ENCODE results near the gene C11orf16.
A peak's percentile ranks its signal among the peaks of the same experiment; 100 is the strongest.

DNA sequence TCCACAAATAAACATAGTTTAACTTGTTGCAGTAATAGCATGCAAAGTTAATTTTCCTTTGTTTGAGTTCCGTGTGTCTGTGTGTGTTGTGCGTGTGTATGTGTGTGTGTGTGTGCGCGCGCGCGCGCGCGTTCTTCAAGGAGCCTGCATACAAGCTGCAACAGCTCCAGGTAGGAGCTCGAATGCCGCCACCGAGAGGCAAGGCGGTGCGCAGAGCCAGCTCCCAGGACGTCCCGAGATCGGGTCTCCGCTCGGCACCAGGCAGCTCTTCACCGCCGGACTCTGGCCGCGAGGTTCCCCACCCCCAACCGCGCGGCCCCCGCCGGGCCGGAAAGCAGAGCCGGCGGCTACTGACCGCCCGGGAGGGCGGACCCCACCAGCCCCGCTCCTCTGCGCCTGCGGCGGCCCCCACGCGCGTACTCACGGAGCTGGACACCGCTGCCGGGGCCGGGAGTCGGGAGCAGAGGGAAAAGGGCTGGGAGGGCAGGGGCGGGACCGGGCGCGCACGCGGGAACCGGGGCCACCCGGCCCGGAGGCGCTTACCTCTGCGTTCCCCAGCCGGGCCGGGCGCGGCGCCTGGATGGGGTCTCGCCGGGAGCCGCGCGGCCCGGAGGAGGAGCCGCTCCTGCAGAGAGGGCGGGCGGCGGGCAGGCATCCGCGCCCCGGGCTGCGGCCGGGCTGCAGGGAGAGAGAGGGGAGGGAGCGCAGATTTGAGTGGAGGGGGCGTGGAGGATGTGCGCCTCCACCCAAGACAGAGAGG, 62.2 kb downstream of the C11orf16 start:
- TF ChIP-seq, protein P1, sequence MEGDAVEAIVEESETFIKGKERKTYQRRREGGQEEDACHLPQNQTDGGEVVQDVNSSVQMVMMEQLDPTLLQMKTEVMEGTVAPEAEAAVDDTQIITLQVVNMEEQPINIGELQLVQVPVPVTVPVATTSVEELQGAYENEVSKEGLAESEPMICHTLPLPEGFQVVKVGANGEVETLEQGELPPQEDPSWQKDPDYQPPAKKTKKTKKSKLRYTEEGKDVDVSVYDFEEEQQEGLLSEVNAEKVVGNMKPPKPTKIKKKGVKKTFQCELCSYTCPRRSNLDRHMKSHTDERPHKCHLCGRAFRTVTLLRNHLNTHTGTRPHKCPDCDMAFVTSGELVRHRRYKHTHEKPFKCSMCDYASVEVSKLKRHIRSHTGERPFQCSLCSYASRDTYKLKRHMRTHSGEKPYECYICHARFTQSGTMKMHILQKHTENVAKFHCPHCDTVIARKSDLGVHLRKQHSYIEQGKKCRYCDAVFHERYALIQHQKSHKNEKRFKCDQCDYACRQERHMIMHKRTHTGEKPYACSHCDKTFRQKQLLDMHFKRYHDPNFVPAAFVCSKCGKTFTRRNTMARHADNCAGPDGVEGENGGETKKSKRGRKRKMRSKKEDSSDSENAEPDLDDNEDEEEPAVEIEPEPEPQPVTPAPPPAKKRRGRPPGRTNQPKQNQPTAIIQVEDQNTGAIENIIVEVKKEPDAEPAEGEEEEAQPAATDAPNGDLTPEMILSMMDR (IDR thresholded peaks at IDR 0.05): no peak
- TF ChIP-seq POLR2A (IDR thresholded peaks at IDR 0.05): peak in 1 of 2 donors; percentile 29
